AG08395 (cell line): ENCODE data around the gene SLC12A8.
A peak's percentile ranks its signal among the peaks of the same experiment; 100 is the strongest.

Source experiments
- DNase-seq: peaks from one replicate; pipeline ENCODE4 v3.0.0; 2012; ENCODE audit warnings: mixed read lengths, low spot score

The SLC12A8 gene

GRCh38 chr3:125073390-125073905 is 139.1 kb downstream of the SLC12A8 start:
- no peak for DNase-seq

GRCh38 chr3:125072749-125073389 is 139.7 kb downstream of the SLC12A8 start:
- no peak for DNase-seq

GRCh38 chr3:125072301-125072700 is 140.2 kb downstream of the SLC12A8 start:
- peak; percentile 63 for DNase-seq

GRCh38 chr3:125069968-125070745 is 142.4 kb downstream of the SLC12A8 start:
- no peak for DNase-seq

- DNase-seq = no peak
Observed at GRCh38 chr3:125069452-125069851, 143.1 kb downstream of the SLC12A8 start.

GRCh38 chr3:125068265-125068664 is 144.3 kb downstream of the SLC12A8 start:
- DNase-seq = no peak

GRCh38 chr3:125067225-125067624 is 145.3 kb downstream of the SLC12A8 start:
- DNase-seq = no peak

GRCh38 chr3:125062904-125063618 is 149.5 kb downstream of the SLC12A8 start:
- peak; percentile 88 for DNase-seq

- DNase-seq = no peak
Observed at GRCh38 chr3:125061646-125062045, 150.9 kb downstream of the SLC12A8 start.

- peak; percentile 63 for DNase-seq
Observed at GRCh38 chr3:125061170-125061569, 151.4 kb downstream of the SLC12A8 start.

GRCh38 chr3:125059488-125060245 is 152.9 kb downstream of the SLC12A8 start:
- DNase-seq = peak; percentile 31

- no peak for DNase-seq
Observed at GRCh38 chr3:125058959-125059358, 153.6 kb downstream of the SLC12A8 start.

GRCh38 chr3:125058529-125058928 is 154.0 kb downstream of the SLC12A8 start:
- DNase-seq = no peak

- peak; percentile 69 for DNase-seq
Observed at GRCh38 chr3:125057186-125057850, 155.2 kb downstream of the SLC12A8 start.

- DNase-seq = peak; percentile 91
Observed at GRCh38 chr3:125055913-125056745, 156.4 kb downstream of the SLC12A8 start, which contains the start of gene HEG1. HEG1 (minus strand) TSS chr3:125055997; CDS start chr3:125055890, 107 bp downstream.

- DNase-seq = peak; percentile 30
Observed at GRCh38 chr3:125055331-125055912, 157.1 kb downstream of the SLC12A8 start.

- DNase-seq = peak; percentile 51
Observed at GRCh38 chr3:125054449-125055329, 157.9 kb downstream of the SLC12A8 start.

GRCh38 chr3:125054062-125054448 is 158.5 kb downstream of the SLC12A8 start:
- no peak for DNase-seq

- no peak for DNase-seq
Observed at GRCh38 chr3:125053304-125053699, 159.2 kb downstream of the SLC12A8 start.
